PFSK-1 (cell line): ENCODE data around the gene KCNT2.

ENCODE experiments used
- POLR2AphosphoS5 ChIP-seq: IDR thresholded peaks from 2 replicates; pipeline ENCODE4 v1.6.1; 2012; ENCODE audit warnings: low read depth, mild to moderate bottlenecking, control low read depth, low read length, moderate library complexity
- SIN3A ChIP-seq: IDR thresholded peaks from 2 replicates; pipeline ENCODE4 v1.6.1; 2012; ENCODE audit warnings: mild to moderate bottlenecking, low read length, moderate library complexity, borderline replicate concordance; ENCODE audit not compliant: insufficient read depth
- TAF1 ChIP-seq: IDR thresholded peaks from 2 replicates; pipeline ENCODE4 v1.6.1; 2012; ENCODE audit warnings: low read length, control low read depth, borderline replicate concordance; ENCODE audit not compliant: insufficient read depth

- TF ChIP-seq POLR2AphosphoS5 (no peak), TAF1 (no peak), SIN3A (no peak)
These were observed 189.5 kb downstream of the KCNT2 start for GRCh38 chr1:196418772-196419171.
